Epithelial cell of proximal tubule (primary cell): ENCODE measurements around the gene IL1F10. TPM values are rescaled to one million over a fixed set of nuclear protein-coding genes. Genes with fewer than 3 reads are reported as not detected.

ENCODE experiments used
- DNase-seq: peaks from one replicate; pipeline ENCODE4 v3.0.0-alpha.2; 2011; ENCODE audit warnings: low read depth
- H3K4me3 ChIP-seq: 2 replicates; pipeline ENCODE4 v1.5.1; 2011; ENCODE audit warnings: low read depth, mild to moderate bottlenecking, low read length
- CTCF ChIP-seq: conservative IDR thresholded peaks from 2 replicates; pipeline ENCODE4 v1.5.1; 2012; ENCODE audit warnings: low read depth, mild to moderate bottlenecking, low read length
- total RNA-seq: library from RNA; depleted of rRNA; stranded (reverse); fragments of >200 nt; gene quantifications from 2 replicates; pipeline ENCODE4 v1.2.3, GENCODE V29; 2015

The IL1F10 gene
- total RNA-seq, 1 donor from 2014 or later, result not detected

GRCh38 chr2:113116100-113116958 is 48.6 kb downstream of the IL1F10 start:
- no peak overlapping the region for H3K4me3 ChIP-seq
- TF ChIP-seq CTCF, result no peak
- DNase-seq, result no peak

GRCh38 chr2:113117541-113118262 is 49.9 kb downstream of the IL1F10 start:
- DNase-seq, result no peak

GRCh38 chr2:113118263-113118657 is 50.5 kb downstream of the IL1F10 start:
- no peak overlapping the region for H3K4me3 ChIP-seq
- TF ChIP-seq CTCF, result no peak
- DNase-seq, result no peak

More at GRCh38 chr2:113117541-113118262, 49.9 kb downstream of the IL1F10 start:
- TF ChIP-seq CTCF, result no peak
- no peak overlapping the region for H3K4me3 ChIP-seq

GRCh38 chr2:113119111-113119510 is 51.3 kb downstream of the IL1F10 start:
- DNase-seq, result no peak
- TF ChIP-seq CTCF, result no peak
- no peak overlapping the region for H3K4me3 ChIP-seq

- H3K4me3 ChIP-seq, result no peak overlapping the region
- DNase-seq, result no peak
- no peak for TF ChIP-seq CTCF
These were observed 53.1 kb downstream of the IL1F10 start for GRCh38 chr2:113120861-113121260.

- no peak overlapping the region for H3K4me3 ChIP-seq
- no peak for TF ChIP-seq CTCF
- no peak for DNase-seq
These were observed 54.6 kb downstream of the IL1F10 start for GRCh38 chr2:113122364-113122763.
